Ovary (tissue), 9 donors: ENCODE measurements around the gene CPED1. TPM values are rescaled to one million over a fixed set of nuclear protein-coding genes. Genes with fewer than 3 reads are reported as not detected.
A peak's percentile ranks its signal among the peaks of the same experiment; 100 is the strongest.

ENCODE experiments used
- DNase-seq, 5 donors: peaks; one replicate each; pipeline ENCODE4 v3.0.0-alpha.2; 2019 to 2020
- H3K27ac ChIP-seq, 2 donors: fragments of 200-600 bp; one replicate each; pipeline versions ENCODE4 v1.5.1 to v1.8.0; 2019 to 2022
- H3K27me3 ChIP-seq: fragments of 200-600 bp; one replicate; pipeline ENCODE4 v1.8.0; 2022
- H3K36me3 ChIP-seq: fragments of 200-600 bp; sonication (generic); one replicate; pipeline ENCODE4 v1.5.1; 2019
- H3K4me1 ChIP-seq: one replicate; pipeline ENCODE4 v1.8.1; 2013; ENCODE audit warnings: mild to moderate bottlenecking, moderate library complexity; ENCODE audit not compliant: insufficient read depth
- H3K4me3 ChIP-seq: fragments of 200-600 bp; sonication (generic); one replicate; pipeline ENCODE4 v1.5.1; 2017
- H3K9me3 ChIP-seq, 2 donors: fragments of 200-600 bp in 1 of 2; sonication (generic) in 1 of 2; one replicate each; pipeline versions ENCODE4 v1.5.1 to v1.8.1; 2013 to 2019; ENCODE audit warnings: mild to moderate bottlenecking in 1 of 2, moderate library complexity in 1 of 2
- EP300 ChIP-seq: sonication (generic); formaldehyde crosslinking; IDR thresholded peaks from one replicate; pipeline ENCODE4 v1.6.1; 2017; ENCODE audit warnings: antibody characterized with exemption
- POLR2A ChIP-seq: fragments of 450-650 bp; IDR thresholded peaks from one replicate; pipeline ENCODE4 v1.6.1; 2017; ENCODE audit warnings: antibody characterized with exemption, mild to moderate bottlenecking, moderate library complexity
- WGBS, 3 donors: extraction: QIAGEN DNeasy Blood & Tissue Kit in 1 of 3; methylation state at CpG; one replicate each; pipeline versions ENCODE4 v1.1.5 to v1.1.7; 2013 to 2017; 5-methylcytosine and 5-hydroxymethylcytosine counted together
- intact Hi-C, 4 donors: fragments of 100-400 bp; cut with DNase I; formaldehyde crosslinking; loops; one replicate each; pipeline versions ENCODE4 v1.11.0 to v1.15.1; 2022 to 2023
- polyA plus RNA-seq, 2 donors: library from polyadenylated mRNA; stranded (reverse); fragments of 200-250 nt in 1 of 2; fragments of 350-450 nt in 1 of 2; fragmentation: Illumina TruSeq in 1 of 2; extraction: RNeasy Lipid Tissue Mini Kit (QIAGEN cat#74804) in 1 of 2; gene quantifications; one replicate each; pipeline ENCODE4 v1.2.3, GENCODE V29; 2013 to 2014
- total RNA-seq, 7 donors: library from RNA; depleted of rRNA in 2 of 7; stranded (reverse); fragments of >200 nt in 2 of 7; fragmentation: NEBNext Ultra II Directional in 3 of 7; extraction: Animal tissue kit (Norgen Biotek cat#: 25700) in 3 of 7; gene quantifications; one replicate each; pipeline versions ENCODE4 v1.1.0 to v1.2.4, GENCODE V29; 2016 to 2023
- TF ChIP-seq, protein P1 (sequence below), 3 donors: fragments of 450-650 bp in 2 of 3; fragments of 200-600 bp in 1 of 3; IDR thresholded peaks; one replicate each; pipeline versions ENCODE4 v1.5.1 to v1.8.0; 2016 to 2022; ENCODE audit warnings: antibody characterized with exemption in 3 of 3, mild to moderate bottlenecking in 1 of 3
- donor health status: DM: no; HTN: no; CAD: no; lungs with moderate emphysema.
- donor health status: DM: no; HTN: no; CAD: no.
- donor health status: Bipolar disorder and iron deficiency.
- donor health status: DM: yes; HTN: yes; CAD: no.
- donor health status: DM: no; HTN: no; CAD: no.
- donor health status: DM: yes; HTN: yes; CAD: no.

The CPED1 gene
- total and polyA plus RNA-seq, 9 donors = 42.1 to 127 (median 88.8) TPM

DNA sequence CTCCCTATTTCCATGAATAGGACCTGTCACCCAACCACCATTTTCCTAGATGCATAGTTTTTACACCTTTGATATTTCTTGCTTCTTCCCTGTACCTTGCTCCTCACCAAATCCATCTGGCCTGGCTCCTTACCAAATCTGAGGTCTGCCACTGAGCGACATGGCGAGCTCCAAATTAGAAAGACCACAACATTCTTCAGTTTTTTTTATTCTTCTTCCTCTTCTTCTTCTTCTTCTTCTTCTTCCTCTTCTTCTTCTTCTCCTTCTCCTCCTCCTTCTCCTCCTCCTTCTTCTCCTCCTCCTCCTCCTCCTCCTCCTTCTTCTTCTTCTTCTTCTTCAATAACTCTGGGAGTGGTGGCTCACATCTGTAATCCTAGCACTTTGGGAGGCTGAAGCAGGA lies 7.1 kb downstream of the CPED1 start:
- TF ChIP-seq EP300 (no peak), POLR2A (no peak)
- TF ChIP-seq, protein P1, sequence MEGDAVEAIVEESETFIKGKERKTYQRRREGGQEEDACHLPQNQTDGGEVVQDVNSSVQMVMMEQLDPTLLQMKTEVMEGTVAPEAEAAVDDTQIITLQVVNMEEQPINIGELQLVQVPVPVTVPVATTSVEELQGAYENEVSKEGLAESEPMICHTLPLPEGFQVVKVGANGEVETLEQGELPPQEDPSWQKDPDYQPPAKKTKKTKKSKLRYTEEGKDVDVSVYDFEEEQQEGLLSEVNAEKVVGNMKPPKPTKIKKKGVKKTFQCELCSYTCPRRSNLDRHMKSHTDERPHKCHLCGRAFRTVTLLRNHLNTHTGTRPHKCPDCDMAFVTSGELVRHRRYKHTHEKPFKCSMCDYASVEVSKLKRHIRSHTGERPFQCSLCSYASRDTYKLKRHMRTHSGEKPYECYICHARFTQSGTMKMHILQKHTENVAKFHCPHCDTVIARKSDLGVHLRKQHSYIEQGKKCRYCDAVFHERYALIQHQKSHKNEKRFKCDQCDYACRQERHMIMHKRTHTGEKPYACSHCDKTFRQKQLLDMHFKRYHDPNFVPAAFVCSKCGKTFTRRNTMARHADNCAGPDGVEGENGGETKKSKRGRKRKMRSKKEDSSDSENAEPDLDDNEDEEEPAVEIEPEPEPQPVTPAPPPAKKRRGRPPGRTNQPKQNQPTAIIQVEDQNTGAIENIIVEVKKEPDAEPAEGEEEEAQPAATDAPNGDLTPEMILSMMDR (IDR thresholded peaks at IDR 0.05) = no peak
- intact Hi-C loops = no loop called here
- no peak overlapping the region for H3K27ac ChIP-seq
- DNase-seq = no peak
- H3K9me3 ChIP-seq = no peaks in the 10 kb centered on the region
- H3K4me1 ChIP-seq = peaks cover 10% of the 10 kb centered on the region
- H3K36me3 ChIP-seq = no peaks in the 10 kb centered on the region
- WGBS, 3 donors = 75 to 98% (median 94%) methylated on average over 2 of the region's 2 CpGs
- H3K4me3 ChIP-seq = no peak overlapping the region
- H3K27me3 ChIP-seq = no peaks in the 10 kb centered on the region

DNA sequence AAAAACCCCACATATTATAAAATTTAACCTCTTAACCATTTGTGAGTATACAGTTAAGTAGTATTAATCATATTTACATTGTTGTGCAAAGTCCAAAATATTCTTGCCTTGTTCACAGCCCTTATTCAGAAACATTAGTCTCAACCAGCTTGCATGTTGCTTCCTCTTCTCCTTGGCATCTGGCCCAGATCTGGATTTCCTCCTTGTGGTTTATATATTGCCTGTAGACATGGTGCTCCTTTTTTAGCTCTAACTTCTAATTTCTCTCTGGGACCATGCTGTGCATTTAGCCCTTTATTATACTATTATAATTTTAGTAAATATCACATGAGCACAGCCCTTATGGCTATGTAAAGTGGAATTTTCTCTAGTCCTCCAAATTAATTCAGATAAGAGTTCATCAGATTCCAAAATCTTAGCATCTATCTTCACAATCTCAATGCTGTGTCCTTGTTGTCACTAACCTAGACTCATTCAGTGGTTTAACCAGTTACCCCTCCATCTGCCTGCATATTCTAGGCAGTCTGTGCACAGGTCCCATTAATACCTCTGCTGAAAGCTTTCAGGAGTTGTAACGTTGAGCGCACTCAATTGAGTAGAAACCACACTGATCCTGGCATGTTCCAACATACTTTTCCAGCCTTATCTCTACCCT lies 7.9 kb downstream of the CPED1 start:
- intact Hi-C loops = no loop called here
- Histone ChIP-seq H3K4me3 (no peak overlapping the region), H3K4me1 (peaks cover 13% of the 10 kb centered on the region), H3K27ac (peak overlapping the region in 1 of 2 donors; percentile 11), H3K27me3 (no peaks in the 10 kb centered on the region), H3K9me3 (no peaks in the 10 kb centered on the region), H3K36me3 (no peaks in the 10 kb centered on the region)
- TF ChIP-seq POLR2A (no peak), EP300 (no peak)
- WGBS, 3 donors = 86 to 96% (median 93%) methylated on average over 2 of the region's 2 CpGs
- peak in 4 of 5 donors; percentile 31 to 79 (median 77) for DNase-seq

DNA sequence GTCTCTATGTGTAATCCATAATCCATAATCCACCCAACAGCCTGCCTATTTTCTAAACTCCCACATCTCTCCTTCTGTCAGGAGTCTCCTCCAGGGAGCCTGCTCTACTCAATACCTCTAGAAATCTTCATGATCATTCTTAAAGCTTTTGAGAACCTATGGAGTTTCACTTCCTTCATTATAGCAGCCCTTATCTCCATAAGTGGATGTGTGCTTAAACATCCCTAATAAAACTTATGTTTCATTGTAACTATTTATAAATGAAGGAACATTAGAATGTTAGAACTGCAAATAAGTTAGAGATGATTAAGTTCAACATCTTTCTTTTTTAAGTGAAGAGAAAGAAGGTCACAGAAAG lies 8.5 kb downstream of the CPED1 start:
- TF ChIP-seq EP300 (no peak), POLR2A (no peak)
- TF ChIP-seq, protein P1 (IDR thresholded peaks at IDR 0.05) = no peak
- H3K4me1 ChIP-seq = peaks cover 13% of the 10 kb centered on the region
- peak overlapping the region in 1 of 2 donors; percentile 11 for H3K27ac ChIP-seq
- no peaks in the 10 kb centered on the region for H3K36me3 ChIP-seq
- DNase-seq = no peak
- H3K27me3 ChIP-seq = no peaks in the 10 kb centered on the region
- intact Hi-C loops = no loop called here
- no peaks in the 10 kb centered on the region for H3K9me3 ChIP-seq
- no peak overlapping the region for H3K4me3 ChIP-seq

DNA sequence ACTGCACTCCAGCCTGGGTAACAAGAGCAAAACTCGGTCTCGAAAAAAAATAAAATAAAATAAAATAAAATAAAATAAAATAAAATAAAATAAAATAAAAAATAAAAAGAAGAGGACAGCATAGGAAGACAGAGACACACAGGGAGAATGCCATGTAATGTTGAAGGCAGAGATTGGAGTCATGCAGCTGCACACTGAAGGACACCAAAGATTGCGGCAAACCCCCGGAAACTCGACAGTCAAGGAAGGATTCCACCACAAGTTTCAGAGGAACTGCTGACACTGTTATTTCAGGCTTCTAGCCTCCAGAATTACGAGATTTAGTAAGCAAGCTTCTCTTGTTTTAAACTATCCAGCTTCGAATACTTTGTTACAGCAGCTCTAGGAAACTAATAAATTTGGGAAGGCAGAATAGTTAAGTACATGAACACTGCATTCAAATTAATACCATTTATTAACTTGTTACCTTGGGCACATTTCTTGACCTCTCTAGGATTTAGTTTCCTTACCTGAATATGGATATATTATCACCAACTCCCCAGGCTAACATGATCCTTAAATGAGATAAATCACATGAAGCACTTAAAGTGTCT lies 9.5 kb downstream of the CPED1 start:
- Histone ChIP-seq H3K27me3 (no peaks in the 10 kb centered on the region), H3K4me1 (peaks cover 15% of the 10 kb centered on the region), H3K9me3 (no peaks in the 10 kb centered on the region), H3K27ac (peak overlapping the region in 1 of 2 donors; percentile 76), H3K4me3 (no peak overlapping the region), H3K36me3 (no peaks in the 10 kb centered on the region)
- 84 to 87% (median 87%) methylated on average over 7 of the region's 7 CpGs for WGBS, 3 donors
- TF ChIP-seq POLR2A = no peak
- TF ChIP-seq EP300 = no peak
- TF ChIP-seq, protein P1 (IDR thresholded peaks at IDR 0.05) = no peak
- intact Hi-C loops = no loop called here
- no peak for DNase-seq

DNA sequence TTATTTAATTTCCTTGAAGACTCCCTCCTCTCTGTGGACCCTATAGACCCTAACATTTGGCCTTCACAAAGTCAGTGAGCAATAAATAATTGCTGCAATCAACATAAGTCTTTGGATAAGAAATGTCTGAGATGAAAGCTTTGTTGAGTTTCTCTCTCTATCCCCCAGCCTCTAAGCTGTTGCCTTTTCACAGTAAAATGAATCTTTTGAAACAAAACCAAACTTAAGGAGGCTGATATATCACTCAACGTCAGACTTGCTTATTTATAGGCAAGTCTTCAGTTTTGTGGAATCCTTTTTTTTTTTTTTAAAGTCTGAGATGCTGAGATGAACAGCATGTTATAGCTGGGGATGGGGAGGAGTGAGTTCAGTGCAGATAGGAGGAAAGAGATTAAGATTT lies 10.0 kb downstream of the CPED1 start:
- H3K9me3 ChIP-seq = no peaks in the 10 kb centered on the region
- intact Hi-C loops = no loop called here
- WGBS, 3 donors = 45 to 64% (median 54%) methylated on average over 1 of the region's 1 CpG
- peak overlapping the region in 1 of 2 donors; percentile 76 for H3K27ac ChIP-seq
- no peak for TF ChIP-seq EP300
- TF ChIP-seq POLR2A = no peak
- TF ChIP-seq, protein P1 (IDR thresholded peaks at IDR 0.05) = no peak
- H3K4me3 ChIP-seq = no peak overlapping the region
- H3K27me3 ChIP-seq = no peaks in the 10 kb centered on the region
- DNase-seq = no peak
- H3K4me1 ChIP-seq = peaks cover 15% of the 10 kb centered on the region
- no peaks in the 10 kb centered on the region for H3K36me3 ChIP-seq
